ENCODE data around the gene HMGB3. TPM values are rescaled to one million over a fixed set of nuclear protein-coding genes. Genes with fewer than 3 reads are reported as not detected.

Gene HMGB3
- total and polyA plus RNA-seq, 4 donors: 9.2 to 46.7 (median 13.2) TPM

- Histone ChIP-seq H3K4me3 (ENCODE audit: low read depth in 1 of 3, low read length in 3 of 3) (no peak overlapping the region), H3K27ac (ENCODE audit: low read depth in 1 of 2, low read length in 2 of 2) (no peak overlapping the region), H3K36me3 (ENCODE audit: control insufficient read depth in 4 of 4, insufficient read depth in 3 of 4, low read depth in 1 of 4, low read length in 3 of 4) (no peaks in the 10 kb centered on the region), H3K4me1 (ENCODE audit: control insufficient read depth in 4 of 4, insufficient read depth in 4 of 4, low read length in 3 of 4) (no peaks in the 10 kb centered on the region), H3K9me3 (ENCODE audit: control insufficient read depth in 4 of 4, low read length in 3 of 4) (peaks cover 0 to 2% (median 0%) of the 10 kb centered on the region in 4 donors), H3K9ac (ENCODE audit: low read depth in 1 of 2, low read length in 2 of 2) (no peak overlapping the region), H3K27me3 (ENCODE audit: control insufficient read depth in 4 of 4, insufficient read depth in 4 of 4, low read length in 3 of 4) (no peaks in the 10 kb centered on the region)
- DNase-seq (ENCODE audit: low spot score): no peak
- no peak for TF ChIP-seq JUND (IDR thresholded peaks at IDR 0.05)
- TF ChIP-seq ATF3 (IDR thresholded peaks at IDR 0.05): no peak
- TF ChIP-seq YY1 (IDR thresholded peaks at IDR 0.05): no peak
- TF ChIP-seq REST (IDR thresholded peaks at IDR 0.05): no peak
- TF ChIP-seq HNF4A (conservative IDR thresholded peaks at IDR 0.05): no peak
- no peak for TF ChIP-seq HNF4G (IDR thresholded peaks at IDR 0.05)
- TF ChIP-seq RXRA (IDR thresholded peaks at IDR 0.05): no peak
- no peak for TF ChIP-seq SP1 (IDR thresholded peaks at IDR 0.05)
- no peak for TF ChIP-seq CTCF (IDR thresholded peaks at IDR 0.05; ENCODE audit: low read depth, low read length, missing input control)
- TF ChIP-seq NR2F2 (IDR thresholded peaks at IDR 0.05): no peak
- 31% methylated on average over 5 of the region's 5 CpGs for WGBS
These were observed 48.7 kb upstream of the HMGB3 start for GRCh38 chrX:150934453-150934852.

- Histone ChIP-seq H3K27me3 (ENCODE audit: control insufficient read depth in 4 of 4, insufficient read depth in 4 of 4, low read length in 3 of 4) (no peaks in the 10 kb centered on the region), H3K4me3 (ENCODE audit: low read depth in 1 of 3, low read length in 3 of 3) (no peak overlapping the region), H3K4me1 (ENCODE audit: control insufficient read depth in 4 of 4, insufficient read depth in 4 of 4, low read length in 3 of 4) (no peaks in the 10 kb centered on the region), H3K36me3 (ENCODE audit: control insufficient read depth in 4 of 4, insufficient read depth in 3 of 4, low read depth in 1 of 4, low read length in 3 of 4) (no peaks in the 10 kb centered on the region), H3K9ac (ENCODE audit: low read depth in 1 of 2, low read length in 2 of 2) (no peak overlapping the region), H3K27ac (ENCODE audit: low read depth in 1 of 2, low read length in 2 of 2) (no peak overlapping the region), H3K9me3 (ENCODE audit: control insufficient read depth in 4 of 4, low read length in 3 of 4) (peaks cover 0 to 2% (median 0%) of the 10 kb centered on the region in 4 donors)
- WGBS: 77% methylated on average over 7 of the region's 7 CpGs
- no peak for DNase-seq (ENCODE audit: low spot score)
- TF ChIP-seq REST (IDR thresholded peaks at IDR 0.05) (no peak), YY1 (IDR thresholded peaks at IDR 0.05) (no peak), MAX (IDR thresholded peaks at IDR 0.05) (no peak), RXRA (IDR thresholded peaks at IDR 0.05) (no peak), TAF1 (conservative IDR thresholded peaks at IDR 0.05) (no peak), EGR1 (IDR thresholded peaks at IDR 0.05; ENCODE audit: low read depth in 2 of 2) (no peak), JUND (IDR thresholded peaks at IDR 0.05) (no peak), ATF3 (IDR thresholded peaks at IDR 0.05) (no peak), NR2F2 (IDR thresholded peaks at IDR 0.05) (no peak), HNF4A (conservative IDR thresholded peaks at IDR 0.05) (no peak), CTCF (IDR thresholded peaks at IDR 0.05; ENCODE audit: low read depth, low read length, missing input control) (no peak), GABPA (IDR thresholded peaks at IDR 0.05 in 1 of 2, conservative IDR thresholded peaks at IDR 0.05 in 1 of 2) (no peak), RAD21 (IDR thresholded peaks at IDR 0.05) (no peak), ZBTB33 (IDR thresholded peaks at IDR 0.05) (no peak), FOXA2 (IDR thresholded peaks at IDR 0.05) (no peak), FOXA1 (IDR thresholded peaks at IDR 0.05) (no peak), HNF4G (IDR thresholded peaks at IDR 0.05) (no peak)
These were observed 47.7 kb upstream of the HMGB3 start for GRCh38 chrX:150935467-150935866.

All from liver (tissue), 9 donors.